B cell (primary cell): ENCODE data around the gene GRID1. TPM values are rescaled to one million over a fixed set of nuclear protein-coding genes. Genes with fewer than 3 reads are reported as not detected.

Experiments used
- ATAC-seq: fragments of 200-7000 bp; cut with Tn5 transposase; one replicate; pipeline ENCODE4 v1.10.0; 2021; ENCODE audit warnings: low read depth, mild to moderate bottlenecking, moderate number of reproducible peaks, moderate library complexity
- CTCF ChIA-PET: fragments of 350-600 bp; sonication (Branson Sonifier 250); formaldehyde crosslinking; loops from one replicate; lab custom pipeline; 2021; ENCODE audit warnings: antibody characterized with exemption, inconsistent platforms; lab: Charles Lee
- POLR2A ChIA-PET: fragments of 350-600 bp; sonication (Branson Sonifier 250); formaldehyde crosslinking; loops from one replicate; lab custom pipeline; 2021; ENCODE audit warnings: antibody characterized with exemption; lab: Charles Lee
- DNase-seq: peaks from one replicate; pipeline ENCODE4 v3.0.0; 2013
- H2AFZ ChIP-seq: 2 replicates; pipeline ENCODE4 v1.6.1; 2012; ENCODE audit warnings: mild to moderate bottlenecking, low read depth, low read length; ENCODE audit not compliant: insufficient read depth, poor library complexity, severe bottlenecking
- H3K27ac ChIP-seq, 2 donors: 1 replicate in 1 of 2; 2 replicates in 1 of 2; pipeline ENCODE4 v1.5.1; 2012 to 2013; ENCODE audit warnings: low read length in 2 of 2, mild to moderate bottlenecking in 2 of 2, moderate library complexity in 1 of 2
- H3K27me3 ChIP-seq, 4 experiments: fragments of 200-600 bp in 1 of 4; sonication (generic) in 1 of 4; replicated peaks in 1 of 4; 1 replicate in 2 of 4; 2 replicates in 2 of 4; pipeline versions ENCODE4 v1.6.1 to v1.7.0; 2013 to 2016; ENCODE audit warnings: low read length in 3 of 4, mild to moderate bottlenecking in 2 of 4, mixed read lengths in 1 of 4, moderate library complexity in 1 of 4; ENCODE audit not compliant: insufficient read depth in 4 of 4, control insufficient read depth in 3 of 4; ENCODE audit errors: control extremely low read depth in 1 of 4
- H3K36me3 ChIP-seq, 2 experiments: replicated peaks in 1 of 2; 1 replicate in 1 of 2; 2 replicates in 1 of 2; pipeline versions ENCODE4 v1.6.1 to v1.7.1; 2013; ENCODE audit warnings: low read length in 1 of 2; ENCODE audit not compliant: insufficient read depth in 2 of 2, control insufficient read depth in 1 of 2; ENCODE audit errors: control extremely low read depth in 1 of 2, extremely low read depth in 1 of 2
- H3K4me1 ChIP-seq, 2 donors: fragments of 200-600 bp in 1 of 2; sonication (generic) in 1 of 2; 1 replicate in 1 of 2; 2 replicates in 1 of 2; pipeline versions ENCODE4 v1.5.1 to v1.6.1; 2013 to 2017; ENCODE audit warnings: low read length in 2 of 2; ENCODE audit not compliant: control insufficient read depth in 2 of 2, insufficient read depth in 2 of 2
- H3K4me2 ChIP-seq: replicated peaks from 2 replicates; pipeline ENCODE3; 2012; ENCODE audit warnings: mild to moderate bottlenecking, low read depth, low read length; ENCODE audit not compliant: poor library complexity, severe bottlenecking
- H3K4me3 ChIP-seq, 5 experiments: fragments of 200-600 bp in 1 of 5; sonication (generic) in 1 of 5; 1 replicate in 3 of 5; 2 replicates in 2 of 5; pipeline versions ENCODE4 v1.5.1 to v1.7.0; 2011 to 2016; ENCODE audit warnings: low read length in 4 of 5, mild to moderate bottlenecking in 4 of 5, low read depth in 2 of 5, control low read depth in 1 of 5, moderate library complexity in 1 of 5; ENCODE audit not compliant: insufficient read depth in 1 of 5; ENCODE audit errors: control extremely low read depth in 1 of 5, extremely low read depth in 1 of 5
- H3K79me2 ChIP-seq: fragments of 200-600 bp; sonication (generic); one replicate; pipeline ENCODE4 v1.6.0; 2016; ENCODE audit warnings: low read length; ENCODE audit not compliant: control insufficient read depth, insufficient read depth
- H3K9ac ChIP-seq: fragments of 200-600 bp; sonication (generic); 2 replicates; pipeline ENCODE4 v1.6.1; 2017; ENCODE audit warnings: mild to moderate bottlenecking, low read length, moderate library complexity
- H3K9me3 ChIP-seq, 3 donors: one replicate each; pipeline versions ENCODE4 v1.6.1 to v1.7.1; 2013; ENCODE audit warnings: low read length in 2 of 3; ENCODE audit not compliant: control insufficient read depth in 2 of 3, insufficient read depth in 1 of 3; ENCODE audit errors: control extremely low read depth in 1 of 3
- H4K20me1 ChIP-seq: 2 replicates; pipeline ENCODE4 v1.6.0; 2012; ENCODE audit warnings: mild to moderate bottlenecking, low read length; ENCODE audit not compliant: insufficient read depth, control insufficient read depth, poor library complexity, severe bottlenecking
- H3K27ac Mint-ChIP-seq: one replicate; pipeline ENCODE4 v1.8.0; 2021; ENCODE audit warnings: mixed read lengths
- H3K27me3 Mint-ChIP-seq: one replicate; pipeline ENCODE4 v1.8.0; 2021; ENCODE audit warnings: mixed read lengths
- H3K4me1 Mint-ChIP-seq: one replicate; pipeline ENCODE4 v1.8.0; 2021; ENCODE audit warnings: mixed read lengths
- H3K4me3 Mint-ChIP-seq: one replicate; pipeline ENCODE4 v1.8.0; 2021; ENCODE audit warnings: mixed read lengths
- H3K9me3 Mint-ChIP-seq: one replicate; pipeline ENCODE4 v1.8.0; 2022; ENCODE audit warnings: mixed read lengths; ENCODE audit not compliant: insufficient read depth
- CTCF ChIP-seq: fragments of 200-600 bp; IDR thresholded peaks from one replicate; pipeline ENCODE4 v1.8.0; 2022; ENCODE audit warnings: antibody characterized with exemption, mild to moderate bottlenecking
- EZH2 ChIP-seq: IDR thresholded peaks from 2 replicates; pipeline ENCODE4 v1.6.1; 2012; ENCODE audit warnings: borderline replicate concordance, low read depth, mild to moderate bottlenecking, moderate library complexity, low read length; ENCODE audit not compliant: insufficient read depth, poor library complexity, severe bottlenecking
- WGBS: methylation state at CpG from one replicate; pipeline ENCODE4 v1.1.5; 2013; ENCODE audit warnings: missing lambda C conversion rate; ENCODE audit not compliant: insufficient coverage; 5-methylcytosine and 5-hydroxymethylcytosine counted together
- intact Hi-C: fragments of 100-400 bp; cut with micrococcal nuclease; formaldehyde crosslinking; loops from one replicate; pipeline ENCODE4 v1.10.0; 2022
- polyA plus RNA-seq: library from polyadenylated mRNA; depleted of rRNA; stranded (reverse); fragments of >200 nt; gene quantifications from 2 replicates; pipeline ENCODE4 v1.2.3, GENCODE V29; 2012
- total RNA-seq, 2 donors: library from RNA; stranded (reverse); fragments of 120-200 nt in 1 of 2; gene quantifications; 1 replicate in 1 of 2; 2 replicates in 1 of 2; pipeline versions ENCODE4 v1.2.3 to v1.2.4, GENCODE V29; 2013 to 2022

Gene GRID1
- total and polyA plus RNA-seq, 2 donors (not counting 1 experiment from before 2014, with no cell fraction given): not detected

GRCh38 chr10:85638797-85639196 is 727.8 kb downstream of the GRID1 start:
- Histone ChIP-seq H3K36me3 (no peaks in the 10 kb centered on the region), H3K9me3 (no peaks in the 10 kb centered on the region), H3K4me1 (no peaks in the 10 kb centered on the region), H3K79me2 (no peaks in the 10 kb centered on the region), H3K4me3 (no peak overlapping the region), H4K20me1 (no peaks in the 10 kb centered on the region), H3K9ac (no peak overlapping the region), H2AFZ (no peak overlapping the region), H3K4me2 (no peak overlapping the region), H3K27me3 (no peaks in the 10 kb centered on the region), H3K27ac (no peak overlapping the region)
- intact Hi-C loops: no loop called here
- ChIA-PET CTCF (no interaction called here), POLR2A (no interaction called here)
- Mint-ChIP-seq H3K27ac (no peak overlapping the region), H3K4me1 (no peaks in the 10 kb centered on the region), H3K9me3 (no peaks in the 10 kb centered on the region), H3K27me3 (peaks cover 6% of the 10 kb centered on the region), H3K4me3 (no peak overlapping the region)
- no peak for DNase-seq
- no peak for ATAC-seq
- no peak for TF ChIP-seq CTCF
- no peak for TF ChIP-seq EZH2

GRCh38 chr10:85635650-85636049 is 730.9 kb downstream of the GRID1 start:
- intact Hi-C loops: no loop called here
- no peak overlapping the region for H3K27ac Mint-ChIP-seq
- 79% methylated on average over 2 of the region's 5 CpGs for WGBS
- TF ChIP-seq EZH2 (no peak), CTCF (no peak)
- POLR2A ChIA-PET: no interaction called here
- Histone ChIP-seq H3K27ac (no peak overlapping the region), H3K9ac (no peak overlapping the region), H3K4me3 (no peak overlapping the region), H3K4me1 (no peaks in the 10 kb centered on the region), H3K27me3 (no peaks in the 10 kb centered on the region), H3K4me2 (no peak overlapping the region), H3K36me3 (no peaks in the 10 kb centered on the region), H4K20me1 (no peaks in the 10 kb centered on the region), H3K9me3 (no peaks in the 10 kb centered on the region), H2AFZ (no peak overlapping the region), H3K79me2 (no peaks in the 10 kb centered on the region)
- no peak for DNase-seq
- CTCF ChIA-PET: no interaction called here
- peaks cover 3% of the 10 kb centered on the region for H3K27me3 Mint-ChIP-seq
- H3K4me1 Mint-ChIP-seq: no peaks in the 10 kb centered on the region
- H3K9me3 Mint-ChIP-seq: no peaks in the 10 kb centered on the region
- no peak overlapping the region for H3K4me3 Mint-ChIP-seq
- ATAC-seq: no peak
